Sigmoid colon (tissue), 4 donors: ENCODE measurements around the gene RHOH.

ENCODE experiments used
- CTCF ChIP-seq, 4 experiments: fragments of 450-650 bp in 3 of 4; fragments of 200-600 bp in 1 of 4; IDR thresholded peaks; one replicate each; pipeline ENCODE4 v1.5.1; 2016 to 2019; ENCODE audit warnings: antibody characterized with exemption in 4 of 4, mild to moderate bottlenecking in 3 of 4, moderate library complexity in 2 of 4
- POLR2A ChIP-seq, 2 donors: fragments of 450-650 bp; IDR thresholded peaks; one replicate each; pipeline ENCODE4 v1.6.1; 2016; ENCODE audit warnings: antibody characterized with exemption in 2 of 2, mild to moderate bottlenecking in 2 of 2, moderate library complexity in 2 of 2
- POLR2AphosphoS5 ChIP-seq, 4 donors: sonication (generic); formaldehyde crosslinking; IDR thresholded peaks; one replicate each; pipeline ENCODE4 v1.6.1; 2017; ENCODE audit warnings: antibody characterized with exemption in 4 of 4

GRCh38 chr4:40201898-40202297, 5.1 kb downstream of the RHOH start:
- TF ChIP-seq CTCF (IDR thresholded peaks at IDR 0.05) (no peak), POLR2A (IDR thresholded peaks at IDR 0.05) (no peak), POLR2AphosphoS5 (IDR thresholded peaks at IDR 0.05) (no peak)
